ENCODE measurements around the gene HOXD13. TPM values are rescaled to one million over a fixed set of nuclear protein-coding genes. Genes with fewer than 3 reads are reported as not detected.

Gene HOXD13
- total and polyA plus RNA-seq, 2 of the 8 experiments (the other 6 are each of a cell fraction or from before 2014, with no cell fraction given) = not detected

DNA sequence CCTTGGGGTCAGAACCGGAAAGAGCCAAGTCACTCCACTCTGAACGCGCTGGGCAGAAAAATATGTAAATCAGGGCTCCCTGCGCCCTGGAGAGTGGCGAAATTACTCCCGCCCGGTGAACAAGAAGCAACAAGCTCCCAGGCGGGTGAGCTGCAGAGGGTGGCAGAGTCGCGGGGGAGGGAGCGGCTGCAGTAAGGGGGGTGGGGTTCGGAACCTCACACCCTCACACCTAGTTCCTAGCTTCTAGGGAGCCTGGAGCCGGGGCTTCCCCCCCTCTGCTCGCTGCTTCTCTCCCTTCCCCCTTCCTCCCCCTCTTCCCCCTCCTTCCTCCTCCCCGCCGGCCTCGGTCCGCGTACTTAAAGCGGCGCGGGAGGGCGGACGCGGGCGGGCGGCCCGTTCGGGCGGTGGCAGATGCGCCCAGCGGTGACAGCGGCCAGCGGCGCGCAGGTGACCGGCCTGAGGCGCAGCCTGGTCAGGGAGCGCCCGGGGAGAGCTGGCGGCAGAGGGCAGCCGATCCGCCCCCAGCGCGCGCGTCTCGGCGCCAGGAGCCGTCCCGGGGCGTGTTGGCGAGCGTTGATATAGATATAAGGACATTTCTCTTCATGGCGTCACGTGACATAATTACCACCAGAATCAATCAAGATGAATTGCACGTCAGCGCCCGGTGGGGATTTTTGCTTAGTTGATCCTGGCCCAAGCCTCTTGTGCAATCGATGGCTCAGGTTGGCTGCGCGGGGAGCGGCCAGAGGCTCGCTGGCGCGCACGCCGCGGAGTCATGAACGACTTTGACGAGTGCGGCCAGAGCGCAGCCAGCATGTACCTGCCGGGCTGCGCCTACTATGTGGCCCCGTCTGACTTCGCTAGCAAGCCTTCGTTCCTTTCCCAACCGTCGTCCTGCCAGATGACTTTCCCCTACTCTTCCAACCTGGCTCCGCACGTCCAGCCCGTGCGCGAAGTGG, 14.3 kb downstream of the HOXD13 start, which contains the start of gene HOXD11:
Gene HOXD11, plus strand, starts transcription at position 700 of the 959 bp plus-strand sequence. Its CDS starts 76 bp downstream, at position 776.
- ChIA-PET POLR2A (ENCODE audit: partially characterized antibody) (interaction anchor here (2.5 kb wide), 1 partner anchor 10 kb away, joined by 12 read pairs; no protein-coding TSS in a partner anchor), CTCF (ENCODE audit: partially characterized antibody) (interaction anchor here (1.0 to 2.0 kb wide), 4 partner anchors 9 to 26 kb away, joined by 3 to 5 read pairs (median 4); no protein-coding TSS in a partner anchor)
- Histone ChIP-seq H3K23ac (ENCODE audit: insufficient read length) (no peak within 1 kb of the TSS), H3K14ac (ENCODE audit: insufficient read length) (no peak within 1 kb of the TSS), H2BK20ac (ENCODE audit: low read length) (peak within 1 kb of the TSS; percentile 93), H3K4ac (replicated peaks; ENCODE audit: insufficient read length, low read depth, low read length) (no peak within 1 kb of the TSS), H3K4me1 (replicated peaks in 1 of 4; ENCODE audit: control insufficient read depth in 3 of 4, insufficient read depth in 4 of 4, low read length in 3 of 4) (peaks cover 0 to 21% (median 10%) of the 10 kb centered on the region in 4 experiments; a peak in 5 of 7 replicates), H3K79me1 (ENCODE audit: low read depth, low read length) (no peaks in the 10 kb centered on the region), H2BK5ac (ENCODE audit: low read depth, low read length) (no peak within 1 kb of the TSS), H2AK5ac (ENCODE audit: low read depth, low read length) (0 out of 2 replicates have a peak within 1 kb of the TSS, but pooled peaks have one; percentile 92), H3K27ac (ENCODE audit: low read depth, low read length) (no peak within 1 kb of the TSS), H3K23me2 (ENCODE audit: low read depth, low read length) (0 out of 2 replicates have a peak, but pooled peaks cover 2% of the 10 kb centered on the region), H4K91ac (replicated peaks; ENCODE audit: insufficient read length, low read length) (no peak within 1 kb of the TSS), H3K56ac (replicated peaks; ENCODE audit: insufficient read length, low read depth, low read length) (no peak within 1 kb of the TSS), H3K18ac (ENCODE audit: extremely low read depth, low read length) (peak within 1 kb of the TSS; percentile 48), H3K4me3 (ENCODE audit: extremely low read depth in 1 of 4, insufficient read depth in 2 of 4, low read depth in 3 of 4, low read length in 4 of 4) (peak within 1 kb of the TSS in 2 of 4 experiments; percentile 3 to 41; a peak in 2 of 8 replicates), H4K5ac (ENCODE audit: insufficient read length, low read depth, low read length) (no peak within 1 kb of the TSS), H3K9me3 (ENCODE audit: insufficient read depth in 2 of 2, low read depth in 1 of 2, low read length in 1 of 2) (no peaks in the 10 kb centered on the region), H2BK12ac (ENCODE audit: low read depth, low read length) (peak within 1 kb of the TSS; percentile 94; the same call in 1 of the 2 replicates), H4K20me1 (replicated peaks in 1 of 2; ENCODE audit: control insufficient read depth in 1 of 2, insufficient read depth in 2 of 2, low read length in 2 of 2) (peaks cover 13 to 46% of the 10 kb centered on the region in 2 experiments), H3K36me3 (ENCODE audit: control insufficient read depth in 2 of 4, insufficient read depth in 4 of 4, low read length in 3 of 4) (peaks cover 0 to 4% (median 0%) of the 10 kb centered on the region in 4 experiments; a peak in 1 of 8 replicates), H3K9ac (replicated peaks in 1 of 4; ENCODE audit: extremely low read depth in 1 of 4, low read depth in 3 of 4, low read length in 3 of 4) (no peak within 1 kb of the TSS), H3K4me2 (ENCODE audit: insufficient read depth in 1 of 2, low read depth in 2 of 2, low read length in 2 of 2) (peak within 1 kb of the TSS; percentile 18 to 67; a peak in 3 of 4 replicates), H2AFZ (ENCODE audit: low read length) (no peak within 1 kb of the TSS), H3K79me2 (ENCODE audit: control insufficient read depth in 1 of 2, insufficient read depth in 2 of 2, low read length in 2 of 2) (no peaks in the 10 kb centered on the region), H4K8ac (ENCODE audit: extremely low read depth, insufficient read depth, low read length) (peak within 1 kb of the TSS; percentile 80; the same call in 1 of the 2 replicates), H3K27me3 (replicated peaks in 1 of 4; ENCODE audit: control insufficient read depth in 3 of 4, extremely low read depth in 1 of 4, insufficient read depth in 3 of 4, low read length in 3 of 4) (peaks cover 98 to 99% (median 99%) of the 10 kb centered on the region in 4 experiments), H2BK15ac (ENCODE audit: low read length) (peak within 1 kb of the TSS; percentile 53; the same call in 1 of the 2 replicates), H2BK120ac (replicated peaks; ENCODE audit: low read depth, low read length) (no peak within 1 kb of the TSS)
- peak in 1 of 2 experiments; percentile 78 for DNase-seq (ENCODE audit: low read depth in 1 of 2, low spot score in 2 of 2)
- 5% methylated on average over 66 of the region's 85 CpGs; no CpG with 5 or more reads in 1 of the 2 experiments for WGBS, 2 experiments (ENCODE audit: extremely low coverage in 1 of 2, insufficient coverage in 1 of 2, insufficient read length in 1 of 2, insufficient replicate concordance in 2 of 2, low coverage in 1 of 2, low lambda C conversion rate in 2 of 2, missing lambda C conversion rate in 1 of 2)
- FAIRE-seq = no peak
- TF ChIP-seq YY1 (IDR thresholded peaks at IDR 0.05; ENCODE audit: low read depth, low read length) (0 out of 2 replicates have a peak, but pooled peaks have one; percentile 6), HDAC6 (IDR thresholded peaks at IDR 0.05; ENCODE audit: low read depth, low read length) (no peak), FOSL1 (IDR thresholded peaks at IDR 0.05; ENCODE audit: insufficient read depth, low read depth, low read length) (no peak), EGR1 (IDR thresholded peaks at IDR 0.05; ENCODE audit: borderline replicate concordance, low read depth, low read length) (peak; percentile 43; the same call in 1 of the 2 replicates), SUZ12 (IDR thresholded peaks at IDR 0.05; ENCODE audit: low read length) (peak; percentile 95), ZNF274 (IDR thresholded peaks at IDR 0.05; ENCODE audit: borderline replicate concordance, extremely low read depth, low read length) (no peak)
- TF ChIP-seq, protein P1, sequence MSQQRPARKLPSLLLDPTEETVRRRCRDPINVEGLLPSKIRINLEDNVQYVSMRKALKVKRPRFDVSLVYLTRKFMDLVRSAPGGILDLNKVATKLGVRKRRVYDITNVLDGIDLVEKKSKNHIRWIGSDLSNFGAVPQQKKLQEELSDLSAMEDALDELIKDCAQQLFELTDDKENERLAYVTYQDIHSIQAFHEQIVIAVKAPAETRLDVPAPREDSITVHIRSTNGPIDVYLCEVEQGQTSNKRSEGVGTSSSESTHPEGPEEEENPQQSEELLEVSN (IDR thresholded peaks at IDR 0.05) = peak; percentile 36
- TF ChIP-seq, protein P2, sequence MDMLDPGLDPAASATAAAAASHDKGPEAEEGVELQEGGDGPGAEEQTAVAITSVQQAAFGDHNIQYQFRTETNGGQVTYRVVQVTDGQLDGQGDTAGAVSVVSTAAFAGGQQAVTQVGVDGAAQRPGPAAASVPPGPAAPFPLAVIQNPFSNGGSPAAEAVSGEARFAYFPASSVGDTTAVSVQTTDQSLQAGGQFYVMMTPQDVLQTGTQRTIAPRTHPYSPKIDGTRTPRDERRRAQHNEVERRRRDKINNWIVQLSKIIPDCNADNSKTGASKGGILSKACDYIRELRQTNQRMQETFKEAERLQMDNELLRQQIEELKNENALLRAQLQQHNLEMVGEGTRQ (IDR thresholded peaks at IDR 0.05; ENCODE audit: low read length) = peak; percentile 55; the same call in 1 of the 2 replicates

Measured in H1 (cell line).